ENCODE measurements around the gene BARHL1. TPM values are rescaled to one million over a fixed set of nuclear protein-coding genes. Genes with fewer than 3 reads are reported as not detected.

The BARHL1 gene
- polyA plus RNA-seq, 2 of the 4 experiments (the other 2 are of a cell fraction), result not detected

DNA sequence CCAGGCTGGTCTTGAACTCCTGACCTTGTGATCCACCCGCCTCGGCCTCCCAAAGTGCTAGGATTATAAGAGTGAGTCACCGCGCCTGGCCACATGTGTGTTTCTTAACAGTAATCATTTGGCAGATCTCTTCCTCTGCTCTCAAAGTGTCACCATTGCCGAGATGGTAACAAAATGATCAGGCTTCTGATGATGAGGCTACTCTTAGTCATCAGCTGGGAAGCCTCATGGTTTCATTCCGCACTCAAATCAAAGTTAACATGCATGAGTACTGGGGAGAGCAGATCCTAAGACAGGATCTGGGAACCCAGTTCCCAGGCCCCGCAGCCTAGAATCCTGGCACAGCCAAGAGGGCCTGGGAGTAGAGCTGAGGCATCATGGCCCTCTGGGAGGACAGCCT is 27.4 kb downstream of the BARHL1 start:
- no peak overlapping the region for H3K27ac ChIP-seq
- H3K4me2 ChIP-seq, result no peak overlapping the region
- POLR2A ChIA-PET, result interaction anchor here (0.5 kb wide), 1 partner anchor 14 kb away, joined by 7 read pairs; no protein-coding TSS in a partner anchor
- no peak for DNase-seq (ENCODE audit: low read depth in 1 of 2, low spot score in 1 of 2)
- CTCF ChIA-PET, result interaction anchor here (1.0 to 1.6 kb wide), 2 partner anchors 11 to 190 kb away, joined by 4 read pairs; no protein-coding TSS in a partner anchor
- FAIRE-seq, result no peak
- H3K9me3 ChIP-seq, result no peaks in the 10 kb centered on the region
- H3K4me3 ChIP-seq, result no peak overlapping the region
- 91% methylated on average over 7 of the region's 7 CpGs for WGBS (ENCODE audit: missing lambda C conversion rate)
- TF ChIP-seq, protein P1, sequence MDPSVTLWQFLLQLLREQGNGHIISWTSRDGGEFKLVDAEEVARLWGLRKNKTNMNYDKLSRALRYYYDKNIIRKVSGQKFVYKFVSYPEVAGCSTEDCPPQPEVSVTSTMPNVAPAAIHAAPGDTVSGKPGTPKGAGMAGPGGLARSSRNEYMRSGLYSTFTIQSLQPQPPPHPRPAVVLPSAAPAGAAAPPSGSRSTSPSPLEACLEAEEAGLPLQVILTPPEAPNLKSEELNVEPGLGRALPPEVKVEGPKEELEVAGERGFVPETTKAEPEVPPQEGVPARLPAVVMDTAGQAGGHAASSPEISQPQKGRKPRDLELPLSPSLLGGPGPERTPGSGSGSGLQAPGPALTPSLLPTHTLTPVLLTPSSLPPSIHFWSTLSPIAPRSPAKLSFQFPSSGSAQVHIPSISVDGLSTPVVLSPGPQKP (IDR thresholded peaks at IDR 0.05; ENCODE audit: low read depth, low read length), result no peak
- TF ChIP-seq FOSL2 (IDR thresholded peaks at IDR 0.05) (no peak), FOSL2 (CRISPR knock-in tag; IDR thresholded peaks at IDR 0.05) (no peak), MYC (IDR thresholded peaks at IDR 0.05; ENCODE audit: borderline replicate concordance, low read length) (no peak), EHMT2 (IDR thresholded peaks at IDR 0.05; ENCODE audit: low read depth) (no peak), JUN (IDR thresholded peaks at IDR 0.05) (no peak), ZNF302 (CRISPR knock-in tag; IDR thresholded peaks at IDR 0.05) (no peak), RCOR1 (IDR thresholded peaks at IDR 0.05; ENCODE audit: low read depth, low read length) (no peak), RFX5 (IDR thresholded peaks at IDR 0.05) (no peak), MAX (IDR thresholded peaks at IDR 0.05) (no peak), ZC3H11A (IDR thresholded peaks at IDR 0.05) (no peak), EHF (CRISPR knock-in tag; IDR thresholded peaks at IDR 0.05) (no peak)
- TF ChIP-seq, protein P2, sequence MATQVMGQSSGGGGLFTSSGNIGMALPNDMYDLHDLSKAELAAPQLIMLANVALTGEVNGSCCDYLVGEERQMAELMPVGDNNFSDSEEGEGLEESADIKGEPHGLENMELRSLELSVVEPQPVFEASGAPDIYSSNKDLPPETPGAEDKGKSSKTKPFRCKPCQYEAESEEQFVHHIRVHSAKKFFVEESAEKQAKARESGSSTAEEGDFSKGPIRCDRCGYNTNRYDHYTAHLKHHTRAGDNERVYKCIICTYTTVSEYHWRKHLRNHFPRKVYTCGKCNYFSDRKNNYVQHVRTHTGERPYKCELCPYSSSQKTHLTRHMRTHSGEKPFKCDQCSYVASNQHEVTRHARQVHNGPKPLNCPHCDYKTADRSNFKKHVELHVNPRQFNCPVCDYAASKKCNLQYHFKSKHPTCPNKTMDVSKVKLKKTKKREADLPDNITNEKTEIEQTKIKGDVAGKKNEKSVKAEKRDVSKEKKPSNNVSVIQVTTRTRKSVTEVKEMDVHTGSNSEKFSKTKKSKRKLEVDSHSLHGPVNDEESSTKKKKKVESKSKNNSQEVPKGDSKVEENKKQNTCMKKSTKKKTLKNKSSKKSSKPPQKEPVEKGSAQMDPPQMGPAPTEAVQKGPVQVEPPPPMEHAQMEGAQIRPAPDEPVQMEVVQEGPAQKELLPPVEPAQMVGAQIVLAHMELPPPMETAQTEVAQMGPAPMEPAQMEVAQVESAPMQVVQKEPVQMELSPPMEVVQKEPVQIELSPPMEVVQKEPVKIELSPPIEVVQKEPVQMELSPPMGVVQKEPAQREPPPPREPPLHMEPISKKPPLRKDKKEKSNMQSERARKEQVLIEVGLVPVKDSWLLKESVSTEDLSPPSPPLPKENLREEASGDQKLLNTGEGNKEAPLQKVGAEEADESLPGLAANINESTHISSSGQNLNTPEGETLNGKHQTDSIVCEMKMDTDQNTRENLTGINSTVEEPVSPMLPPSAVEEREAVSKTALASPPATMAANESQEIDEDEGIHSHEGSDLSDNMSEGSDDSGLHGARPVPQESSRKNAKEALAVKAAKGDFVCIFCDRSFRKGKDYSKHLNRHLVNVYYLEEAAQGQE (IDR thresholded peaks at IDR 0.05), result no peak
- TF ChIP-seq, protein P3, sequence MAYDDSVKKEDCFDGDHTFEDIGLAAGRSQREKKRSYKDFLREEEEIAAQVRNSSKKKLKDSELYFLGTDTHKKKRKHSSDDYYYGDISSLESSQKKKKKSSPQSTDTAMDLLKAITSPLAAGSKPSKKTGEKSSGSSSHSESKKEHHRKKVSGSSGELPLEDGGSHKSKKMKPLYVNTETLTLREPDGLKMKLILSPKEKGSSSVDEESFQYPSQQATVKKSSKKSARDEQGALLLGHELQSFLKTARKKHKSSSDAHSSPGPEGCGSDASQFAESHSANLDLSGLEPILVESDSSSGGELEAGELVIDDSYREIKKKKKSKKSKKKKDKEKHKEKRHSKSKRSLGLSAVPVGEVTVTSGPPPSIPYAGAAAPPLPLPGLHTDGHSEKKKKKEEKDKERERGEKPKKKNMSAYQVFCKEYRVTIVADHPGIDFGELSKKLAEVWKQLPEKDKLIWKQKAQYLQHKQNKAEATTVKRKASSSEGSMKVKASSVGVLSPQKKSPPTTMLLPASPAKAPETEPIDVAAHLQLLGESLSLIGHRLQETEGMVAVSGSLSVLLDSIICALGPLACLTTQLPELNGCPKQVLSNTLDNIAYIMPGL (CRISPR knock-in tag; IDR thresholded peaks at IDR 0.05; ENCODE audit: borderline replicate concordance), result no peak
- no peak for ATAC-seq
- H3K4me1 ChIP-seq, result no peaks in the 10 kb centered on the region

DNA sequence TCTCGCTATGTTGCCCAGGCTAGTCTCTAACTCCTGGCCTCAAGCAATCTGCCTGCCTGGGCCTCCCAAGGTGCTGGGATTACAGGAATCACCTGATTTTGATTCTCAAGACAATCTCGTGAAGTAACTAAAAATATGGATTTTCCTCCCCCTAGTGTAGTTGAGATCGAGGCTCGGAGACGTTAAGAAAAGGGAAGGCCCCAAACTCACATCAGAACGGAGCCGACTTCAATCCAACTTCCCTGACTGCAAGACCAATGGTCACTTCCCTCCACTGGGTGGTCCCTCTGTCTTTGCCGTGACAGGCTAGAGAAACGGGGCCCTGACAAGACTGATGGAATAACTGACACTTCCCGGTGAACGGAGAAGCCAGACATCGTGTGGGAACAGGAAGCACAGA is 28.3 kb downstream of the BARHL1 start:
- Histone ChIP-seq H3K9me3 (no peaks in the 10 kb centered on the region), H3K27ac (no peak overlapping the region), H3K4me2 (no peak overlapping the region), H3K4me1 (no peaks in the 10 kb centered on the region), H3K4me3 (no peak overlapping the region)
- POLR2A ChIA-PET, result no interaction called here
- ATAC-seq, result no peak
- WGBS (ENCODE audit: missing lambda C conversion rate), result 94% methylated on average over 12 of the region's 12 CpGs
- CTCF ChIA-PET, result no interaction called here
- no peak for FAIRE-seq
- no peak for TF ChIP-seq FOSL2 (IDR thresholded peaks at IDR 0.05)
- no peak for TF ChIP-seq FOSL2 (CRISPR knock-in tag; IDR thresholded peaks at IDR 0.05)
- DNase-seq (ENCODE audit: low read depth in 1 of 2, low spot score in 1 of 2), result no peak

- no peaks in the 10 kb centered on the region for H3K4me1 ChIP-seq
- WGBS (ENCODE audit: missing lambda C conversion rate), result 98% methylated on average over 6 of the region's 6 CpGs
- ChIA-PET CTCF (no interaction called here), POLR2A (no interaction called here)
- H3K9me3 ChIP-seq, result no peaks in the 10 kb centered on the region
- FAIRE-seq, result no peak
- no peak for DNase-seq (ENCODE audit: low read depth in 1 of 2, low spot score in 1 of 2)
- no peak for ATAC-seq
- no peak overlapping the region for H3K4me2 ChIP-seq
- H3K27ac ChIP-seq, result no peak overlapping the region
- no peak overlapping the region for H3K4me3 ChIP-seq
- TF ChIP-seq PHF8 (IDR thresholded peaks at IDR 0.05; ENCODE audit: borderline replicate concordance, low read depth) (no peak), BCL3 (IDR thresholded peaks at IDR 0.05) (no peak), ZFP36 (IDR thresholded peaks at IDR 0.05; ENCODE audit: borderline replicate concordance, partially characterized antibody) (no peak), MAZ (IDR thresholded peaks at IDR 0.05; ENCODE audit: borderline replicate concordance, low read depth, low read length) (no peak), CHD4 (IDR thresholded peaks at IDR 0.05; ENCODE audit: borderline replicate concordance) (no peak), ZC3H11A (IDR thresholded peaks at IDR 0.05) (no peak), RFX5 (IDR thresholded peaks at IDR 0.05) (no peak), HDAC2 (IDR thresholded peaks at IDR 0.05) (no peak), E2F6 (IDR thresholded peaks at IDR 0.05; ENCODE audit: borderline replicate concordance, low read depth) (no peak), TFCP2L1 (CRISPR knock-in tag; IDR thresholded peaks at IDR 0.05) (no peak), POLR2AphosphoS2 (conservative IDR thresholded peaks at IDR 0.05; ENCODE audit: low read length) (no peak), HOXA7 (CRISPR knock-in tag; IDR thresholded peaks at IDR 0.05) (no peak), RAD21 (conservative IDR thresholded peaks at IDR 0.05 in 1 of 2, IDR thresholded peaks at IDR 0.05 in 1 of 2) (no peak)
- TF ChIP-seq, protein P4, sequence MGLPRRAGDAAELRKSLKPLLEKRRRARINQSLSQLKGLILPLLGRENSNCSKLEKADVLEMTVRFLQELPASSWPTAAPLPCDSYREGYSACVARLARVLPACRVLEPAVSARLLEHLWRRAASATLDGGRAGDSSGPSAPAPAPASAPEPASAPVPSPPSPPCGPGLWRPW (IDR thresholded peaks at IDR 0.05), result no peak
These were observed 31.9 kb downstream of the BARHL1 start for GRCh38 chr9:132614324-132614723.
